Uterus (tissue), 4 donors: ENCODE results near the gene ATF2. TPM values are rescaled to one million over a fixed set of nuclear protein-coding genes. Genes with fewer than 3 reads are reported as not detected.
"Not testable (repeated sequence)": the region's sequence is repeated elsewhere in the genome, so short reads cannot be mapped to it uniquely, and the experiment has no call there.

Source experiments
- DNase-seq, 2 donors: peaks; one replicate each; pipeline ENCODE4 v3.0.0-alpha.2; 2019 to 2020
- H3K27ac ChIP-seq, 2 donors: fragments of 200-600 bp; sonication (generic); 1 replicate in 1 of 2; 2 replicates in 1 of 2; pipeline ENCODE4 v1.5.1; 2016 to 2018
- H3K27me3 ChIP-seq, 2 donors: fragments of 200-600 bp; sonication (generic); one replicate each; pipeline ENCODE4 v1.5.1; 2018 to 2019; ENCODE audit warnings: control low read depth in 1 of 2
- H3K36me3 ChIP-seq, 2 donors: fragments of 200-600 bp; sonication (generic); one replicate each; pipeline ENCODE4 v1.5.1; 2019; ENCODE audit warnings: control low read depth in 1 of 2
- H3K4me1 ChIP-seq, 2 donors: fragments of 200-600 bp; sonication (generic); one replicate each; pipeline ENCODE4 v1.5.1; 2018 to 2019; ENCODE audit warnings: control low read depth in 1 of 2
- H3K4me3 ChIP-seq, 2 donors: fragments of 200-600 bp; sonication (generic); 1 replicate in 1 of 2; 2 replicates in 1 of 2; pipeline ENCODE4 v1.5.1; 2018 to 2019; ENCODE audit warnings: mild to moderate bottlenecking in 1 of 2
- H3K9me3 ChIP-seq, 2 donors: fragments of 200-600 bp; sonication (generic); one replicate each; pipeline ENCODE4 v1.5.1; 2019; ENCODE audit warnings: control low read depth in 1 of 2
- POLR2A ChIP-seq, 2 donors: fragments of 450-650 bp; IDR thresholded peaks; one replicate each; pipeline ENCODE4 v1.6.1; 2016; ENCODE audit warnings: antibody characterized with exemption in 2 of 2, mild to moderate bottlenecking in 1 of 2, moderate library complexity in 1 of 2
- intact Hi-C: fragments of 100-400 bp; cut with DNase I; formaldehyde crosslinking; loops from one replicate; pipeline ENCODE4 v1.15.1; 2023; ENCODE audit warnings: low total_unique reads
- total RNA-seq, 4 donors: library from RNA; depleted of rRNA in 3 of 4; stranded (reverse); fragments of >200 nt in 3 of 4; gene quantifications; one replicate each; pipeline versions ENCODE4 v1.1.0 to v1.2.4, GENCODE V29; 2014 to 2023
- TF ChIP-seq, protein P1 (sequence below), 4 experiments: fragments of 200-600 bp in 2 of 4; fragments of 450-650 bp in 2 of 4; sonication (generic) in 2 of 4; IDR thresholded peaks; one replicate each; pipeline ENCODE4 v1.5.1; 2016 to 2019; ENCODE audit warnings: antibody characterized with exemption in 4 of 4, mild to moderate bottlenecking in 2 of 4, moderate library complexity in 1 of 4
- donor health status: DM: yes; HTN: yes; CAD: no.

The ATF2 gene
- total RNA-seq, 4 donors from 2014 or later = 52.3 to 102 (median 79.2) TPM

DNA sequence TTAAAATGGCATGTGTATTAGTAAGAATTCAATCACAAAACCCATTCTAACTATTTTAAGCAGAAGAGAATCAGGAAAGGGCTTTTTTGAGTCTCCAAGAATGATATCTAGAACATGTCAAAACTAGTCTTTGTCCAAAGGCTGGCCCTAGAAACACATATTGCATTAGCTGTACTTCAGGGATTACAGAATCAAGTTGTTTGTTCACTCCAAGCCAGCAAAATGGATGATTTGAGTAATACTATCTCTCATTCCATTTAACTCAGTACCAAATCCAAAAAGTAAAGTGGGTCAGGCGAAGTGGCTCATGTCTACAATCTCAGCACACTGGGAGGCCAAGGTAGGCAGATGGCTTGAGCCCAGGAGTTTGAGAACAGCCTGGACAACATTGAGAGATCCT is 41.3 kb downstream of the ATF2 start:
- H3K36me3 ChIP-seq = no peaks in the 10 kb centered on the region
- H3K4me1 ChIP-seq = no peaks in the 10 kb centered on the region
- DNase-seq = no peak
- intact Hi-C loops = no loop called here
- H3K27me3 ChIP-seq = no peaks in the 10 kb centered on the region
- no peak for TF ChIP-seq POLR2A (IDR thresholded peaks at IDR 0.05)
- TF ChIP-seq, protein P1, sequence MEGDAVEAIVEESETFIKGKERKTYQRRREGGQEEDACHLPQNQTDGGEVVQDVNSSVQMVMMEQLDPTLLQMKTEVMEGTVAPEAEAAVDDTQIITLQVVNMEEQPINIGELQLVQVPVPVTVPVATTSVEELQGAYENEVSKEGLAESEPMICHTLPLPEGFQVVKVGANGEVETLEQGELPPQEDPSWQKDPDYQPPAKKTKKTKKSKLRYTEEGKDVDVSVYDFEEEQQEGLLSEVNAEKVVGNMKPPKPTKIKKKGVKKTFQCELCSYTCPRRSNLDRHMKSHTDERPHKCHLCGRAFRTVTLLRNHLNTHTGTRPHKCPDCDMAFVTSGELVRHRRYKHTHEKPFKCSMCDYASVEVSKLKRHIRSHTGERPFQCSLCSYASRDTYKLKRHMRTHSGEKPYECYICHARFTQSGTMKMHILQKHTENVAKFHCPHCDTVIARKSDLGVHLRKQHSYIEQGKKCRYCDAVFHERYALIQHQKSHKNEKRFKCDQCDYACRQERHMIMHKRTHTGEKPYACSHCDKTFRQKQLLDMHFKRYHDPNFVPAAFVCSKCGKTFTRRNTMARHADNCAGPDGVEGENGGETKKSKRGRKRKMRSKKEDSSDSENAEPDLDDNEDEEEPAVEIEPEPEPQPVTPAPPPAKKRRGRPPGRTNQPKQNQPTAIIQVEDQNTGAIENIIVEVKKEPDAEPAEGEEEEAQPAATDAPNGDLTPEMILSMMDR (IDR thresholded peaks at IDR 0.05) = no peak
- H3K9me3 ChIP-seq = no peaks in the 10 kb centered on the region
- H3K27ac ChIP-seq = no peak overlapping the region
- no peak overlapping the region for H3K4me3 ChIP-seq

DNA sequence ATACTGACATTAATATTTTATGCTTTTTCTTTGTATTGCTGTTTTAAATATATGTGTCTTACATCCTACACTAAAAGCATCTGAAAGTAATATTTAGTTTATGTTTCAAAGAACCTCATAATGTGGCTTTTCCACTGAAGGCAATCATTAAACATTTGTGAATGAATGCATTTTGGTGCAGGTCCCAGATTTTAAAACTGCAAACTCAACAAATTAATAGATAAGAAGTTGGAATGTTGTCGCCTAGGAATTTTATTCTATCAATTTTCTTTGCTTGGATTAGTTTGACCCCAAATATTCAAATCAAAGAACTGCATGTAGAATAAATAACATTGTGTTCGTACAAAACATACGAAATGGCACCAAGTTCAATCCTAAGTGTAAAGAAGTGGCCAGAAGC is 44.7 kb downstream of the ATF2 start:
- TF ChIP-seq, protein P1 (IDR thresholded peaks at IDR 0.05) = no peak
- no peak overlapping the region for H3K4me3 ChIP-seq

DNA sequence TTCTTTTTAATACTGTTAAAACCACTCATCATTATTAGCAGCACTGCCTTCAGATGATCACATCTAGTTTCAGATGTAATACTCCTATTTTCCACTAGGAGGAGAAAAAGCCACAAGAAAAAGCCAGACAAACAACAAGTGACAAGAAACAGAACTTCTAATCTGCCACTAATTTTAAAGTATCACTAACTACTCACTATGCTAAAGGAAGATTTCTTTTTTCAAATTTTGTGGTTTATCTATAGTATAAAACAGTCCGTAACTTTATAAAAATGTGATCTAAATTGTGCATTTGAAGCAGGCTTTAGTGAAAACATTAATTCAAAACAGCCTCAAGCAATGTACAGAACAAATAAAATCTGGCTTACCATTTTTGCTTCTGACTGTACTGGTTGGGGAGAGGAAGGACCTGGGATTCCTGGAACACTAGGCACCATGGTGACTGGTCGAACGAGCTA is 56.8 kb downstream of the ATF2 start:
- no peak for DNase-seq
- Histone ChIP-seq H3K36me3 (no peaks in the 10 kb centered on the region), H3K27me3 (no peaks in the 10 kb centered on the region), H3K4me3 (no peak overlapping the region), H3K27ac (no peak overlapping the region), H3K4me1 (no peaks in the 10 kb centered on the region), H3K9me3 (no peaks in the 10 kb centered on the region)
- TF ChIP-seq, protein P1 (IDR thresholded peaks at IDR 0.05) = peak; percentile 58 to 68 (median 63)
- no peak for TF ChIP-seq POLR2A (IDR thresholded peaks at IDR 0.05)
- intact Hi-C loops = no loop called here

More for the DNA sequence above, 44.7 kb downstream of the ATF2 start:
- DNase-seq = no peak
- Histone ChIP-seq H3K27me3 (no peaks in the 10 kb centered on the region), H3K27ac (no peak overlapping the region), H3K36me3 (no peaks in the 10 kb centered on the region), H3K4me1 (no peaks in the 10 kb centered on the region), H3K9me3 (no peaks in the 10 kb centered on the region)
- intact Hi-C loops = no loop called here

DNA sequence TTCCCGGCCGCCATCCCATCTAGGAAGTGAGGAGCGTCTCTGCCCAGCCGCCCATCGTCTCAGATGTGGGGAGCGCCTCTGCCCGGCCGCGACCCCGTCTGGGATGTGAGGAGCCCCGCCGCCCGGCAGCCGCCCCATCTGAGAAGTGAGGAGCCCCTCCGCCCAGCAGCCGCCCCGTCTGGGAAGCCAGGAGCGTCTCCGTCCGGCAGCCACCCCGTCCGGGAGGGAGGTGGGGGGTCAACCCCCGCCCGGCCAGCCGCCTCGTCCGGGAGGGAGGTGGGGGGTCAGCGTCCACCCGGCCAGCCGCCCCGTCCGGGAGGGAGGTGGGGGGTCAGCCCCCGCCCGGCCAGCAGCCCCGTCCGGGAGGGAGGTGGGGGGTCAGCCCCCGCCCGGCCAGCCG is 59.9 kb downstream of the ATF2 start:
- DNase-seq, H3K27me3 ChIP-seq, H3K4me3 ChIP-seq, intact Hi-C loops, H3K27ac ChIP-seq, H3K9me3 ChIP-seq, H3K4me1 ChIP-seq, H3K36me3 ChIP-seq: not testable (repeated sequence)

DNA sequence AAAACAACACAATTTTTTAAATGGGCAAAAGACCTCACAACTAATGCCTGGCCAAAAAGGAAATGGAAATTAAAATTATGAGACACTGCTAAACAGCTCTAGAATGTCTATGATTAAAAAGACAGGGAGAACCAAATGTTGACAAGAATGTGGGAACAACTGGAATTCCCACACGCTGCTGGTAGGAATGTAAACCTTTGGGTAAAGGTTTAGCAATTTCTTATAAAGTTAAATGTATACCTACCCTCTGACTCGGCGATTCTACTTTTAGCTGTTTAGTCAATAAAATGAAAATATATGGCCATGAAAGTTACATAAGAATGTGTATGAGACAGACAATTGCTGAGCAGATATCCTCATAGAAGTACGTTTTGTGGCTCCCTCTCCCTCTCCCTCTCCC is 60.9 kb downstream of the ATF2 start:
- no peaks in the 10 kb centered on the region for H3K36me3 ChIP-seq
- no peaks in the 10 kb centered on the region for H3K4me1 ChIP-seq
- no peaks in the 10 kb centered on the region for H3K9me3 ChIP-seq
- TF ChIP-seq, protein P1 (IDR thresholded peaks at IDR 0.05) = no peak
- TF ChIP-seq POLR2A (IDR thresholded peaks at IDR 0.05) = no peak
- no peak overlapping the region for H3K27ac ChIP-seq
- no peak for DNase-seq
- H3K27me3 ChIP-seq = no peaks in the 10 kb centered on the region
- intact Hi-C loops = no loop called here
- H3K4me3 ChIP-seq = no peak overlapping the region

DNA sequence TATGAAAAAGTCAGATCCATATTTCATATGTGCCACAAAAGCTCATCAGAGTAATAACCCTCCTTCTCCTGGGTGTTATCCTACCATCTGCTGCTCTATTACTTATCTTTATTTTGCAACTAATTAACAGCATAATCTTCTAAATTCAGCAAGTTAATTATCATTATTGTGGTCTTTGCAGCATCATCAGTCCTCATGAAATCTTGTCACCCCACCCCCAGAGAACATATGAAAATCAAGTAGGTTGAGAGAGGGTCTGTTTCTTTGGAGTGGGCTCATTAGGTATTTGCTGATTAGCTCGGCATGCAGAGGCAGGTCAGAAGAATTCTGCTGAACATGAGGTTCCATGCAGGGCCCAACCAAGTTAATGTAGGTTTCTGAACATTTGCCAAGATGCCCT is 64.8 kb downstream of the ATF2 start:
- H3K27ac ChIP-seq = no peak overlapping the region
- intact Hi-C loops = no loop called here
- no peak for DNase-seq
- TF ChIP-seq POLR2A (IDR thresholded peaks at IDR 0.05) = no peak
- no peaks in the 10 kb centered on the region for H3K9me3 ChIP-seq
- no peaks in the 10 kb centered on the region for H3K36me3 ChIP-seq
- H3K4me1 ChIP-seq = no peaks in the 10 kb centered on the region
- H3K4me3 ChIP-seq = no peak overlapping the region
- no peaks in the 10 kb centered on the region for H3K27me3 ChIP-seq
